ENCODE measurements around the gene ZNF57. TPM values are rescaled to one million over a fixed set of nuclear protein-coding genes. Genes with fewer than 3 reads are reported as not detected.
"Not testable (repeated sequence)": the region's sequence is repeated elsewhere in the genome, so short reads cannot be mapped to it uniquely, and the experiment has no call there.

ZNF57 gene
- total RNA-seq, 1 donor from 2014 or later = 2.7 TPM

DNA sequence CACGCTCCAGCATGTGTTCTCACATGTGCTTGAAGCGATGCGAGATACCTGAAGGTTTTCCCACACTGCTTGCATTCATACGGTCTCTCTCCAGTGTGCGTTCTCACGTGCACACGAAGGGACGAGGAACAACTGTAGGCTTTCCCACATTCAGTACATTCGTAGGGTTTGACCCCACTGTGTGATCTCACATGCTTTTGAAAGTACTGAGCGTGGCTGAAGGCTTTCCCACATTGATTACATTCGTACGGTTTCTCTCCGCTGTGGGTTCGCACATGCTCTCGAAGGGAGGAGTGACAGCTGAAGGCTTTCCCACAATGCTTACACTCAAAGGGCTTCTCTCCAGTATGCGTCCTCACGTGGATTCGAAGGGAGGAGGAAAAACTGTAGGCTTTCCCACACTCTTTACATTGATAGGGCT is 32.8 kb downstream of the ZNF57 start:
- no peaks in the 10 kb centered on the region for H3K27me3 Mint-ChIP-seq (ENCODE audit: unreplicated experiment)
- TF ChIP-seq, protein P1, sequence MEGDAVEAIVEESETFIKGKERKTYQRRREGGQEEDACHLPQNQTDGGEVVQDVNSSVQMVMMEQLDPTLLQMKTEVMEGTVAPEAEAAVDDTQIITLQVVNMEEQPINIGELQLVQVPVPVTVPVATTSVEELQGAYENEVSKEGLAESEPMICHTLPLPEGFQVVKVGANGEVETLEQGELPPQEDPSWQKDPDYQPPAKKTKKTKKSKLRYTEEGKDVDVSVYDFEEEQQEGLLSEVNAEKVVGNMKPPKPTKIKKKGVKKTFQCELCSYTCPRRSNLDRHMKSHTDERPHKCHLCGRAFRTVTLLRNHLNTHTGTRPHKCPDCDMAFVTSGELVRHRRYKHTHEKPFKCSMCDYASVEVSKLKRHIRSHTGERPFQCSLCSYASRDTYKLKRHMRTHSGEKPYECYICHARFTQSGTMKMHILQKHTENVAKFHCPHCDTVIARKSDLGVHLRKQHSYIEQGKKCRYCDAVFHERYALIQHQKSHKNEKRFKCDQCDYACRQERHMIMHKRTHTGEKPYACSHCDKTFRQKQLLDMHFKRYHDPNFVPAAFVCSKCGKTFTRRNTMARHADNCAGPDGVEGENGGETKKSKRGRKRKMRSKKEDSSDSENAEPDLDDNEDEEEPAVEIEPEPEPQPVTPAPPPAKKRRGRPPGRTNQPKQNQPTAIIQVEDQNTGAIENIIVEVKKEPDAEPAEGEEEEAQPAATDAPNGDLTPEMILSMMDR (IDR thresholded peaks at IDR 0.05; ENCODE audit: partially characterized antibody, unreplicated experiment) = no peak
- peaks cover 42% of the 10 kb centered on the region for H3K36me3 Mint-ChIP-seq (ENCODE audit: unreplicated experiment)
- H3K9me3 Mint-ChIP-seq (ENCODE audit: unreplicated experiment) = peaks cover 25% of the 10 kb centered on the region
- DNase-seq = no peak
- H3K4me1 Mint-ChIP-seq (ENCODE audit: low read depth, unreplicated experiment) = no peaks in the 10 kb centered on the region
- no peak overlapping the region for H3K4me3 Mint-ChIP-seq (ENCODE audit: unreplicated experiment)
- no peak overlapping the region for H3K27ac Mint-ChIP-seq (ENCODE audit: unreplicated experiment)

DNA sequence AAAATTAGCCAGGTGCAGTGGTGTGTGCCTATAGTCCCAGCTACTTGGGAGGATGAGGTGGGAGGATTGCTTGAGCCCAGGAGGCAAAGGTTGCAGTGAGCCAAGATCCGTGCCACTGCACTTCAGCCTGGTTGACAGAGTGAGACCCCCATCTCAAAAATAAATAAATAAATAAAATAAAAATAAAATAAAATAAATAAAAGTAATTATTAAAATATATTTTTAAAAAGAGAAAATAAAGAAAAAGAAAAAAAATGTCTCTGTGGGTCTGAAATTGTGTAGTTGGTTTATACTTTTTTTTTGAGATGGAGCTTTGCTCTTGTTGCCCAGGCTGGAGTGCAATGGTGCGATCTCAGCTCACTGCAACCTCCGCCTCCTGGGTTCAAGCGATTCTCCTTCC is 35.1 kb downstream of the ZNF57 start:
- not testable (repeated sequence) for H3K4me1 Mint-ChIP-seq (ENCODE audit: low read depth, unreplicated experiment); H3K27me3 Mint-ChIP-seq (ENCODE audit: unreplicated experiment); H3K4me3 Mint-ChIP-seq (ENCODE audit: unreplicated experiment); H3K27ac Mint-ChIP-seq (ENCODE audit: unreplicated experiment); DNase-seq
- peaks cover 23% of the 10 kb centered on the region for H3K9me3 Mint-ChIP-seq (ENCODE audit: unreplicated experiment)
- peaks cover 37% of the 10 kb centered on the region for H3K36me3 Mint-ChIP-seq (ENCODE audit: unreplicated experiment)

DNA sequence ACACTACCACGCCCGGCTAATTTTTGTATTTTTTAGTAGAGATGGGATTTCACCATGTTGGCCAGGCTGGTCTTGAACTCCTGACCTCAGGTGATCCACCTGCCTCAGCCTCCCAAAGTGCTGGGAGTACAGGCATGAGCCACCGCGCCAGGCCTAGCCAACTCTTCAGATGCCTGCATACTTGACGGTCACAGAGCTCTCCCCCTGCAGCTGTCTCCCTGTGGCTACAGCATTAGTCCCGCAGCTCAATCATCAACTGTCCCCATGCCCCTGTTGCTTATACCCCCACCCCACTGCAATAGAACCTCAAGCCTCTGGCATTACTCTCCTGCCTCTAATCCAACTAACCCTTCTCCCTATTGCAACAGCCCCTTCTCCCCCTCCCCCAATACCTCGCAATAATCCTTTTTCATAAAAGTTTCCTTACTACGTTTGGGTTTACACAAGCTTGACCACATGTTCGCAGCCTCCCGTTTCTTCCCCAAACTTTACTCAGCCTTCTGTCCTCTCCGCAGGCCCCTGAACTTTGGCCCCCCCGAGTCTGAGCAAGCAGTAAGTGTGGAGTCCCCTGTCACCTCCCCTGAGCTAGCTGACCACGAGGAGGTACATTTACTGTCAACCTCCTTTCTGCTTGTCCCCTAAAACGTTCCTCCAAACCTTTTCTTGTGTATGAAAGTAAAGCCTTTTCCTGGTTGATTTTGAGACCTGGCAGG is 42.4 kb downstream of the ZNF57 start:
- no peaks in the 10 kb centered on the region for H3K36me3 Mint-ChIP-seq (ENCODE audit: unreplicated experiment)
- H3K4me1 Mint-ChIP-seq (ENCODE audit: low read depth, unreplicated experiment) = no peaks in the 10 kb centered on the region
- TF ChIP-seq, protein P1 (IDR thresholded peaks at IDR 0.05; ENCODE audit: partially characterized antibody, unreplicated experiment) = no peak
- peaks cover 2% of the 10 kb centered on the region for H3K27me3 Mint-ChIP-seq (ENCODE audit: unreplicated experiment)
- no peak for DNase-seq
- H3K9me3 Mint-ChIP-seq (ENCODE audit: unreplicated experiment) = peaks cover 9% of the 10 kb centered on the region
- H3K27ac Mint-ChIP-seq (ENCODE audit: unreplicated experiment) = no peak overlapping the region
- H3K4me3 Mint-ChIP-seq (ENCODE audit: unreplicated experiment) = peak overlapping the region; percentile 55

DNA sequence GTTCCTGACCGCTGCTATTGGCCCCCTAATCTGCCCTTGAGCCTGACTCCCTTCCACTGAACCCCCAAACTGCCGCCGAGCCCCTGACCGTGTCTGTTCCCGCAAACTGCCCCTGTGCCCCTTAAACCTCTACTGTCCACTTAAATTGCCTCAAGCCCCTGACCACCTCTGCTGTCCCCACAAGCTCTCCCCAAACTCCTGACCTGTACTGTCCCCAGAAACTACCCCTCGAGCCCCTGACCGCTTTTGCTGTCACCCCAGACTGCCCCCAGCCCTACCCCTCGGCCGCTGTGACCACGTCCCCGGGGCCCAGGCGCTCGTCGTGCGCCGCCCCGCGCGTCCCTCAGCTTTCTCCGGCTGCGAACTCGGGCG is 43.7 kb downstream of the ZNF57 start:
- peaks cover 9% of the 10 kb centered on the region for H3K9me3 Mint-ChIP-seq (ENCODE audit: unreplicated experiment)
- no peaks in the 10 kb centered on the region for H3K4me1 Mint-ChIP-seq (ENCODE audit: low read depth, unreplicated experiment)
- H3K27ac Mint-ChIP-seq (ENCODE audit: unreplicated experiment) = no peak overlapping the region
- no peak for DNase-seq
- peak overlapping the region; percentile 84 for H3K4me3 Mint-ChIP-seq (ENCODE audit: unreplicated experiment)
- TF ChIP-seq, protein P1 (IDR thresholded peaks at IDR 0.05; ENCODE audit: partially characterized antibody, unreplicated experiment) = no peak
- peaks cover 2% of the 10 kb centered on the region for H3K27me3 Mint-ChIP-seq (ENCODE audit: unreplicated experiment)
- H3K36me3 Mint-ChIP-seq (ENCODE audit: unreplicated experiment) = no peaks in the 10 kb centered on the region

DNA sequence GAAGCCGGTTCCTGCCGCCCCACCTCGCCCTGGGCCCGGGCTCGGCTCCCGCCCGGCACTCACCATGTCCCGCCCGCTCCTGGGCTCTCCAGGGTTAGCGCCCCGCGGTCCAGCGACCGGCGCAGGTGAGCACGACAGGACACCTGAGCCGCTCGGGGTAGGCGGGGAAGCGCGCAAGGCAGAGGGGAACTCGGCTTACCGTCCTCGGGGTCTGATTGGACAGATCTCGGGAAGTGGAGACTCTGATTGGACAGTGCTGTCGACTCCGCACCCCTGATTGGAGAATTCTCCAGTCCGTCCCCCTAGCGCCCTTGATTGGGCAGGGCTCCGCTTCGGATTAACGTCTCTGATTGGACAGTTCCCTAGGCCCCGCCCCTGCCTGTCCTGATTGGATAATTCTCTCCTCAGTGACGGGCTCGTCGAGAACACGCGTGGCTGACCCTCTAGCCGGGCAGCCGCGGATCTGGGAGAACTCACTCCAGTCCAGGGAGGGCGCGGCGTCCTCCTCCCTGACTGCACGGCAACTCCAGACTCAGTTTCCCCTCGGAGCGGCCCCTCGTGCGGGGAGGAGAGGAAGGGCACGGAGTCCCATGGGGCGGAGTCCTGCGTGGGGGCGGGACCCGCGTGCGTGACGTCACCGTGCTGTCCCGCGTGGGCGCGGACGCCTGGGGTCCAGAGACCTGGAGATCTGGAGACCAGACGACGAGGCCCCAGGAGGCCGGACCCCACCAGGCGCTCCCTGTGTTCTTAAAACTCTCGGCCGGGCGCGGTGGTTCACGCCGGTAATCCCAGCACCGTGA is 44.2 kb downstream of the ZNF57 start, which contains the start of gene ZNF77:
TSS of gene ZNF77 (minus strand) at position 197 of the 800 bp plus-strand sequence. CDS start at position 66, 131 bp downstream.
- Mint-ChIP-seq H3K4me1 (ENCODE audit: low read depth, unreplicated experiment) (peaks cover 5% of the 10 kb centered on the region), H3K27me3 (ENCODE audit: unreplicated experiment) (peaks cover 2% of the 10 kb centered on the region), H3K27ac (ENCODE audit: unreplicated experiment) (no peak within 1 kb of the TSS), H3K4me3 (ENCODE audit: unreplicated experiment) (peak within 1 kb of the TSS; percentile 89), H3K36me3 (ENCODE audit: unreplicated experiment) (no peaks in the 10 kb centered on the region), H3K9me3 (ENCODE audit: unreplicated experiment) (peaks cover 9% of the 10 kb centered on the region)
- peak; percentile 97 for DNase-seq
- TF ChIP-seq, protein P1 (IDR thresholded peaks at IDR 0.05; ENCODE audit: partially characterized antibody, unreplicated experiment) = peak; percentile 61

All from glutamatergic neuron (in vitro differentiated cells).